SK-N-SH treated with all-trans-retinoic acid at 6 μM for 48 hours (cell line): Measurements from ENCODE around the gene EFNB1.

Experiments used
- ARNTL ChIP-seq: fragments of 450-650 bp; formaldehyde crosslinking; IDR thresholded peaks from 2 replicates; pipeline ENCODE4 v1.5.0; 2020; ENCODE audit warnings: low read depth, mild to moderate bottlenecking, moderate library complexity, borderline replicate concordance
- GLIS3 ChIP-seq: fragments of 250-450 bp; sonication (Bioruptor Pico); IDR thresholded peaks from 2 replicates; pipeline ENCODE4 v1.5.0; 2020; ENCODE audit warnings: mild to moderate bottlenecking, moderate library complexity
- OSR1 ChIP-seq: fragments of 250-450 bp; sonication (Bioruptor Pico); IDR thresholded peaks from 2 replicates; pipeline ENCODE4 v1.8.0; 2022; ENCODE audit warnings: moderate library complexity, mild to moderate bottlenecking, inconsistent platforms
- TSHZ2 ChIP-seq: fragments of 250-450 bp; sonication (Bioruptor Pico); IDR thresholded peaks from 2 replicates; pipeline ENCODE4 v1.5.0; 2020; ENCODE audit warnings: mild to moderate bottlenecking, moderate library complexity
- ZFP30 ChIP-seq: fragments of 450-650 bp; formaldehyde crosslinking; IDR thresholded peaks from 2 replicates; pipeline ENCODE4 v1.5.0; 2022; ENCODE audit warnings: mild to moderate bottlenecking, moderate library complexity
- TF ChIP-seq, protein P1 (sequence below): fragments of 250-450 bp; sonication (Bioruptor Pico); IDR thresholded peaks from 2 replicates; pipeline ENCODE4 v1.5.1; 2020; ENCODE audit warnings: low read depth, mild to moderate bottlenecking, moderate library complexity

GRCh38 chrX:68838571-68838910 lies 9.7 kb downstream of the EFNB1 start:
- TF ChIP-seq GLIS3 (CRISPR knock-in tag) (no peak), OSR1 (no peak), TSHZ2 (CRISPR knock-in tag) (no peak), ARNTL (no peak), ZFP30 (CRISPR knock-in tag) (no peak)
- TF ChIP-seq, protein P1, sequence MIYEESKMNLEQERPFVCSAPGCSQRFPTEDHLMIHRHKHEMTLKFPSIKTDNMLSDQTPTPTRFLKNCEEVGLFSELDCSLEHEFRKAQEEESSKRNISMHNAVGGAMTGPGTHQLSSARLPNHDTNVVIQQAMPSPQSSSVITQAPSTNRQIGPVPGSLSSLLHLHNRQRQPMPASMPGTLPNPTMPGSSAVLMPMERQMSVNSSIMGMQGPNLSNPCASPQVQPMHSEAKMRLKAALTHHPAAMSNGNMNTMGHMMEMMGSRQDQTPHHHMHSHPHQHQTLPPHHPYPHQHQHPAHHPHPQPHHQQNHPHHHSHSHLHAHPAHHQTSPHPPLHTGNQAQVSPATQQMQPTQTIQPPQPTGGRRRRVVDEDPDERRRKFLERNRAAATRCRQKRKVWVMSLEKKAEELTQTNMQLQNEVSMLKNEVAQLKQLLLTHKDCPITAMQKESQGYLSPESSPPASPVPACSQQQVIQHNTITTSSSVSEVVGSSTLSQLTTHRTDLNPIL (CRISPR knock-in tag) = no peak
